Prostate gland (tissue), 2 donors: Measurements from ENCODE around the gene MAPK8IP1. TPM values are rescaled to one million over a fixed set of nuclear protein-coding genes. Genes with fewer than 3 reads are reported as not detected.
A peak's percentile ranks its signal among the peaks of the same experiment; 100 is the strongest.

Source experiments
- DNase-seq: peaks from one replicate; pipeline ENCODE4 v3.0.0-alpha.2; 2019; ENCODE audit warnings: low spot score
- H3K27ac ChIP-seq, 2 donors: fragments of 200-600 bp; sonication (generic); 2 replicates each; pipeline ENCODE4 v1.5.1; 2017 to 2019
- H3K27me3 ChIP-seq: fragments of 200-600 bp; sonication (generic); replicated peaks from 2 replicates; pipeline ENCODE4 v1.5.1; 2019; ENCODE audit not compliant: insufficient read depth
- H3K36me3 ChIP-seq, 2 donors: fragments of 200-600 bp; sonication (generic); 1 replicate in 1 of 2; 2 replicates in 1 of 2; pipeline versions ENCODE4 v1.5.1 to v1.8.1; 2017 to 2019
- H3K4me1 ChIP-seq: fragments of 200-600 bp; sonication (generic); replicated peaks from 2 replicates; pipeline ENCODE4 v1.5.1; 2019
- H3K4me3 ChIP-seq, 2 donors: fragments of 200-600 bp; sonication (generic); 2 replicates each; pipeline ENCODE4 v1.5.1; 2017 to 2019
- H3K9me3 ChIP-seq: fragments of 200-600 bp; sonication (generic); 2 replicates; pipeline ENCODE4 v1.5.1; 2017
- POLR2A ChIP-seq: fragments of 450-650 bp; IDR thresholded peaks from one replicate; pipeline ENCODE4 v1.6.1; 2016; ENCODE audit warnings: antibody characterized with exemption, mild to moderate bottlenecking
- POLR2AphosphoS5 ChIP-seq: sonication (generic); formaldehyde crosslinking; IDR thresholded peaks from one replicate; pipeline ENCODE4 v1.6.1; 2017; ENCODE audit warnings: antibody characterized with exemption
- WGBS: methylation state at CpG from one replicate; pipeline ENCODE4 v1.1.5; 2018; 5-methylcytosine and 5-hydroxymethylcytosine counted together
- intact Hi-C: fragments of 100-400 bp; cut with DNase I; formaldehyde crosslinking; loops from one replicate; pipeline ENCODE4 v1.14.2; 2022
- total RNA-seq, 2 donors: library from RNA; depleted of rRNA; stranded (reverse); fragments of >200 nt; gene quantifications; one replicate each; pipeline ENCODE4 v1.1.0, GENCODE V29; 2016
- TF ChIP-seq, protein P1 (sequence below), 4 experiments: fragments of 200-600 bp in 2 of 4; fragments of 450-650 bp in 2 of 4; sonication (generic) in 2 of 4; IDR thresholded peaks; 1 replicate in 3 of 4; 2 replicates in 1 of 4; pipeline ENCODE4 v1.5.1; 2016 to 2019; ENCODE audit warnings: antibody characterized with exemption in 4 of 4, mild to moderate bottlenecking in 2 of 4, moderate library complexity in 2 of 4

Gene MAPK8IP1
- total RNA-seq, 2 donors from 2014 or later: 19.8 to 46.9 TPM

DNA sequence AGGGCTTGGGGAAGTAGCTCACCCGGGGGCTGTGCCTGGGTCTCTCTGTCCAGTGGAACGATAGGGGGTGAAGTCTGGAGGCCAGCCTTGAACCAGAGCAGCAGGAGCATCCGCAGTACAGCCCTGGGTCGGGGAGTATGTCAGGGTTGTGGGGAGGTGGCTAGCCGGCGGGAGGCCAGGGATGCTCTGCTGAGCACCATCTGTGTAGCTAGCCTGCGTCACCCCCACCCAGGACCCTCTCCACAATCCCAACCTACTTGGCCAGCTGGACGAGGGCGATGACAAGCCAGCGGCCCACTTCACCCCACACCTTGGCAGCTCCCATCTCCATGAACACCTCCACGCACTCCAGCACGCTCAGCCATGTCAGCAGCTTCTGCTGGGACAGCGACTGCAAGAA, 30.0 kb downstream of the MAPK8IP1 start:
- intact Hi-C loops: loop anchor here (5.0 kb wide), 1 partner anchor 68 kb away; the partner anchor contains the start of gene CRY2
- no peak overlapping the region for H3K27ac ChIP-seq
- peaks cover 9 to 12% of the 10 kb centered on the region in 2 donors for H3K36me3 ChIP-seq
- no peak overlapping the region for H3K4me3 ChIP-seq
- no peak for TF ChIP-seq POLR2AphosphoS5
- TF ChIP-seq, protein P1, sequence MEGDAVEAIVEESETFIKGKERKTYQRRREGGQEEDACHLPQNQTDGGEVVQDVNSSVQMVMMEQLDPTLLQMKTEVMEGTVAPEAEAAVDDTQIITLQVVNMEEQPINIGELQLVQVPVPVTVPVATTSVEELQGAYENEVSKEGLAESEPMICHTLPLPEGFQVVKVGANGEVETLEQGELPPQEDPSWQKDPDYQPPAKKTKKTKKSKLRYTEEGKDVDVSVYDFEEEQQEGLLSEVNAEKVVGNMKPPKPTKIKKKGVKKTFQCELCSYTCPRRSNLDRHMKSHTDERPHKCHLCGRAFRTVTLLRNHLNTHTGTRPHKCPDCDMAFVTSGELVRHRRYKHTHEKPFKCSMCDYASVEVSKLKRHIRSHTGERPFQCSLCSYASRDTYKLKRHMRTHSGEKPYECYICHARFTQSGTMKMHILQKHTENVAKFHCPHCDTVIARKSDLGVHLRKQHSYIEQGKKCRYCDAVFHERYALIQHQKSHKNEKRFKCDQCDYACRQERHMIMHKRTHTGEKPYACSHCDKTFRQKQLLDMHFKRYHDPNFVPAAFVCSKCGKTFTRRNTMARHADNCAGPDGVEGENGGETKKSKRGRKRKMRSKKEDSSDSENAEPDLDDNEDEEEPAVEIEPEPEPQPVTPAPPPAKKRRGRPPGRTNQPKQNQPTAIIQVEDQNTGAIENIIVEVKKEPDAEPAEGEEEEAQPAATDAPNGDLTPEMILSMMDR (IDR thresholded peaks at IDR 0.05): no peak
- DNase-seq: no peak
- no peaks in the 10 kb centered on the region for H3K27me3 ChIP-seq
- H3K9me3 ChIP-seq: no peaks in the 10 kb centered on the region
- peaks cover 9% of the 10 kb centered on the region for H3K4me1 ChIP-seq
- WGBS: 86% methylated on average over 13 of the region's 13 CpGs

DNA sequence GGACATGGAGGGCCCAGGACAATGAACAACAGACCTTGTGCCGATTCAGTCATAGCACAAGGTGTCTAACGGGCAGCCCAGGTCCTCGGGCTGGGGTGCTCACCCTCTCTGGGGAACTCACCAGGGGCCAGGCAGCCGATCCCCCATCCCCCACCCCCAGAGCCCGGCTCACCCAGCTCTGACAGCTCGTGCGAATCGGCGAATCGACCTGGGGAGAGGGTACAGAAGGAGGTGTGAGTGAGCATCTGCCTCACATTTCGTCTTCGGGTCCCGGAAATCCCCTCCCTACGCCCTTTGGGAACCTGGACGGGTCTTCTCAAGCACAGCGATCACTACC, 31.8 kb downstream of the MAPK8IP1 start:
- no peaks in the 10 kb centered on the region for H3K9me3 ChIP-seq
- H3K4me1 ChIP-seq: peaks cover 21% of the 10 kb centered on the region
- H3K4me3 ChIP-seq: peak overlapping the region; percentile 60 to 74
- WGBS: 4% methylated on average over 16 of the region's 16 CpGs
- peak overlapping the region; percentile 89 to 90 for H3K27ac ChIP-seq
- no peak for TF ChIP-seq POLR2A
- TF ChIP-seq, protein P1 (IDR thresholded peaks at IDR 0.05): no peak
- no peak for TF ChIP-seq POLR2AphosphoS5
- intact Hi-C loops: loop anchor here (5.0 kb wide), 1 partner anchor 70 kb away; the partner anchor contains the start of gene CRY2
- peaks cover 0 to 10% of the 10 kb centered on the region in 2 donors for H3K36me3 ChIP-seq
- H3K27me3 ChIP-seq: no peaks in the 10 kb centered on the region
- DNase-seq: no peak

DNA sequence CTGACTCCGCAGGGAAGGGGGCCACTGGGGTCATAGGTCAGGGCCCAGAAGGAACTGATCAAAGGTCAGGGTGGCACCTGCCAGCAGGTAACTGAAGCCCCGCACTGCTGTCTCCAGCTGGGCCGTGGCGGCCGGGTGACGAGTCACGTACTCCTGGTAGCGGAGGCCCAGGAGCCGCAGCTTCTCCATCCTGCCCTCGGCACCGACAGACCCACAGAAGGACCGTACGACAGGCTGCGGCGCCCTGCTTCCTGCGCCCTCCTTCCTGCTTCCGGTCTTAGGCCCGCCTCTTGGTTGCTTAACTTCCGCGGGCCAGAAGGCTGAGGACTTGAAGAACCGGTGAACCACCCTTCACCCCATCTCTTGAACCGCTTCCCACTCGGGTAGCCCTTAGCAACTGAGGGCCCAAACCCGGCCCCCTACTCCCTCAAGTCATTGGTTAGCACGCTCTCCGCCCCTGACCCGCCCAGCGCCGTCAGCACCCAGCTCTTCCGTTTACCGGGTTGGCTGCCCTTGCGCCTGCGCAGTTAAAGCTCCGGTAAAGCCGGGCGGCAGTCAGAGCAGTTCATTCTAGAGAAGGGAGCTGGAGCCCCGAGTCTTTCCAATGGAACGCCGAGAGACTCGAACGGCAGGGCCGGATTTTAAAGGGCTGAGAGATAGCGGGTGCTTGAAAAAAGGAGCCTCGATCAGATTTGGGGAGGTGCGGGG, 32.3 kb downstream of the MAPK8IP1 start, which contains the start of gene PEX16:
TSS of gene PEX16 (minus strand) at position 255 of the 708 bp plus-strand sequence. CDS start at position 189, 66 bp downstream.
- WGBS: under 1% methylated on average over 28 of the region's 45 CpGs
- TF ChIP-seq POLR2A (peak; percentile 85), POLR2AphosphoS5 (peak; percentile 99)
- TF ChIP-seq, protein P1 (IDR thresholded peaks at IDR 0.05): no peak
- Histone ChIP-seq H3K9me3 (no peaks in the 10 kb centered on the region), H3K36me3 (peaks cover 0 to 10% of the 10 kb centered on the region in 2 donors), H3K4me1 (peaks cover 21% of the 10 kb centered on the region), H3K27ac (peak within 1 kb of the TSS; percentile 89 to 90), H3K27me3 (no peaks in the 10 kb centered on the region), H3K4me3 (peak within 1 kb of the TSS; percentile 60 to 74)
- peak; percentile 99 for DNase-seq
- intact Hi-C loops: loop anchor here (5.0 kb wide), 1 partner anchor 70 kb away; the partner anchor contains the start of gene CRY2

DNA sequence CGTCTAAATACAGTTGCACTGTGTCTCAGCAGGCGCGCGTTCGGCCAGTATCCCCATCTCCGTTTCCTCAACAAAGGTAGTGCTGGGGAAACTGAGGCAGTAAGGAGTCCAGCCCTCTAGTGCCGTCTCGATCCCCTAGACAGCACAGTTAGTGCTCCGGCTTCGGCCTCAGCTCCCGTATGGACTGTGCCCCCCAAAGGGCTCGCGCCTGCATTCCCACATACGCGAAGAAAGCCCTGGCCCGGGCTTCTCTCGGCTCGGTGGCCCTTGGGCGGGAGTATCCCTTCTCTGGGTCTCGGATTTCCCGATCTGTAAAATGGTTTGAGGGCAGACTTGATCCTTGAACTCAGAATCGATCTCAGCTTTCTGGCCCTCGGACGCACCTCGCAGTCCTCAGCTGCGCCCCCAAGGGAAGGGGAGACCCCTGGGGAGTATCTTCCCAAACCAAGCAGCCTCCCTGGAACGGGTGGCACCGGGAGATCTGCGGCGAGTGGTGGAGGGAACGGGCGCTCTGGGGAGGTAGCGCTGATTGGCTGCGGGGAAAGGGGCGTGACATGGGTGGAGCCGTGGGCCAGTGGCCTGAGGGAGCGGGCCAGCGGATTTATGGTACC, 33.0 kb downstream of the MAPK8IP1 start:
- H3K4me3 ChIP-seq: peak overlapping the region; percentile 60 to 74
- intact Hi-C loops: loop anchor here (5.0 kb wide), 1 partner anchor 71 kb away; the partner anchor contains the start of gene CRY2
- TF ChIP-seq POLR2AphosphoS5 (peak; percentile 65), POLR2A (peak; percentile 55)
- TF ChIP-seq, protein P1 (IDR thresholded peaks at IDR 0.05): no peak
- peak; percentile 79 for DNase-seq
- H3K36me3 ChIP-seq: peaks cover 0 to 10% of the 10 kb centered on the region in 2 donors
- H3K9me3 ChIP-seq: no peaks in the 10 kb centered on the region
- 1% methylated on average over 38 of the region's 38 CpGs for WGBS
- H3K27me3 ChIP-seq: no peaks in the 10 kb centered on the region
- H3K4me1 ChIP-seq: peaks cover 21% of the 10 kb centered on the region
- peak overlapping the region; percentile 89 to 90 for H3K27ac ChIP-seq
